A673 (cell line): ENCODE results near the gene CDC42BPA.

Source experiments
- EZH2 ChIP-seq: fragments of 200-600 bp; sonication (generic); IDR thresholded peaks from 2 replicates; pipeline ENCODE4 v1.6.1; 2017; ENCODE audit warnings: borderline replicate concordance, low read depth, mild to moderate bottlenecking, mixed read lengths, antibody characterized with exemption, low read length; ENCODE audit not compliant: poor library complexity, severe bottlenecking
- TF ChIP-seq, protein P1 (sequence below): fragments of 300-800, 200-600 bp; sonication (generic); conservative IDR thresholded peaks from 2 replicates; pipeline ENCODE4 v1.5.1; 2017; ENCODE audit warnings: low read depth, mild to moderate bottlenecking, antibody characterized with exemption, low read length, moderate library complexity, mixed read lengths

DNA sequence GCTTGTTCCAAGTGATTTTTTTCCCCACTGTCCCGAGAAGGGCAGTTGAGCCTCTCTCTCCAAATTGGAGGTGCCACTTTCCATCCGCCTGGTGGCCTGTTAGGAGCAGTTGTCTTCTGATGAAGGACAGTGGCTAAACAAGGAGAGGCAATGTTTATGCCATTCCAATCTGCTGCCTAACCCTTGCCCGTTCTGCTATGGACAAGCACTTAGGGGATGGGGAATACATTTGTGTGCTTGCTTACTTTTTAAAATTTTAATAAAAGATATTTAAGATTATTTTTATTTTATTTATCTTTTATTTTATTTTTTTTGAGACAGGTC is 366.2 kb downstream of the CDC42BPA start:
- no peak for TF ChIP-seq EZH2
- TF ChIP-seq, protein P1, sequence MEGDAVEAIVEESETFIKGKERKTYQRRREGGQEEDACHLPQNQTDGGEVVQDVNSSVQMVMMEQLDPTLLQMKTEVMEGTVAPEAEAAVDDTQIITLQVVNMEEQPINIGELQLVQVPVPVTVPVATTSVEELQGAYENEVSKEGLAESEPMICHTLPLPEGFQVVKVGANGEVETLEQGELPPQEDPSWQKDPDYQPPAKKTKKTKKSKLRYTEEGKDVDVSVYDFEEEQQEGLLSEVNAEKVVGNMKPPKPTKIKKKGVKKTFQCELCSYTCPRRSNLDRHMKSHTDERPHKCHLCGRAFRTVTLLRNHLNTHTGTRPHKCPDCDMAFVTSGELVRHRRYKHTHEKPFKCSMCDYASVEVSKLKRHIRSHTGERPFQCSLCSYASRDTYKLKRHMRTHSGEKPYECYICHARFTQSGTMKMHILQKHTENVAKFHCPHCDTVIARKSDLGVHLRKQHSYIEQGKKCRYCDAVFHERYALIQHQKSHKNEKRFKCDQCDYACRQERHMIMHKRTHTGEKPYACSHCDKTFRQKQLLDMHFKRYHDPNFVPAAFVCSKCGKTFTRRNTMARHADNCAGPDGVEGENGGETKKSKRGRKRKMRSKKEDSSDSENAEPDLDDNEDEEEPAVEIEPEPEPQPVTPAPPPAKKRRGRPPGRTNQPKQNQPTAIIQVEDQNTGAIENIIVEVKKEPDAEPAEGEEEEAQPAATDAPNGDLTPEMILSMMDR = no peak
